Measurements from ENCODE around the gene CABYR.

CABYR gene

DNA sequence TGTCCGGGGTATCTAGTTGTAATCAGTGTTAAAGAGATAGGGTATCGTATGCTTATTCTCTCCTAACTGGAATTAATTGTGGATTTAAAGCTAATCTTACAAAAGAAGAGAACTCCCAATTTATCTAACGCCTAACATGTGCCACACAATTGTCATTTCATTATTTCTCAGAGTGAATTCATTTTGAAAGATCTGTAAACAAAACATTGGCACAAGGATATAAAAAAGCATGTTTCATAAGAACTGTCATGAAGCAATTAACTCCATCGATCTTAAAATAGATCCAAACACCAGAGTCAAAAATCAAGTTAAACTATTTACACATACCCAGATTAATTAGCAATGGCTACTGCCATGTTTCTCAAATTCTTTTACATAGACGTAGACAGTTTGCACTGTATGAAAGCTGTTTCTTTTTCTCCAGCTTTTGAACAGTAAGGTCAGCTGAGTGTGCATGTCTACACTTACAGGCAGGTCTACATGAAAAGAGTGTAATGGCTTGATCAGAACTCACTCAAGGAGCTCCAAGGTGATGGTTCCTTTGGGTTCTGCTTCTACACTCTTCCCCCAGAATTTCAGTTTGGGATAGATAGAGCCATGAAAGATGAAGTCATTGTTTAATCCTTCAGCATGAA is 38.8 kb downstream of the CABYR start:
- no peaks in the 10 kb centered on the region for H3K9me3 ChIP-seq (ENCODE audit: control insufficient read depth, low read length)
- peaks cover 4% of the 10 kb centered on the region for H3K4me1 ChIP-seq (ENCODE audit: control insufficient read depth, insufficient read depth, low read length)
- H3K9ac ChIP-seq (ENCODE audit: low read length) = no peak overlapping the region
- no peak overlapping the region for H3K4me3 ChIP-seq (ENCODE audit: low read length)
- H3K27me3 ChIP-seq (ENCODE audit: control insufficient read depth, insufficient read depth, low read length) = no peaks in the 10 kb centered on the region
- no peaks in the 10 kb centered on the region for H3K36me3 ChIP-seq (ENCODE audit: control insufficient read depth, insufficient read depth, low read length)

DNA sequence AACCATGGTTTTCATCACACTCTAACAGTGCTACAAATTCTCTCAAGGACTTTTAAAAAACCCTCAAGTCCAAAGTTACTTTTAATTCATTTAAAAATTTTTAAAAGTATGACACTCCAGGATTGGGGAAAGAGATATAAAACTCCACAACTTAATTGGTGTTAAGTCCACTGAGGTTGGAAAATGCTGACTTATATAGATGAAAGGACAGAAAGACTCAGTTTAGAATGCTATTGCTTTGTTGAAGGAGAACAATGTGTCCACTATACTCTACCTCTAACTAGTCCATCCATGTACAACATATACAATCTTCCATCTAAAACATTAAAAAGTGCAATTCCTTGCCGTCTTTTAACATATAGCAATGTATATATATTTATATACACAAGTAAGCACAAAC is 41.2 kb downstream of the CABYR start:
- Histone ChIP-seq H3K27me3 (ENCODE audit: control insufficient read depth, insufficient read depth, low read length) (no peaks in the 10 kb centered on the region), H3K4me3 (ENCODE audit: low read length) (no peak overlapping the region), H3K9me3 (ENCODE audit: control insufficient read depth, low read length) (no peaks in the 10 kb centered on the region), H3K36me3 (ENCODE audit: control insufficient read depth, insufficient read depth, low read length) (no peaks in the 10 kb centered on the region), H3K9ac (ENCODE audit: low read length) (no peak overlapping the region), H3K4me1 (ENCODE audit: control insufficient read depth, insufficient read depth, low read length) (no peaks in the 10 kb centered on the region)

DNA sequence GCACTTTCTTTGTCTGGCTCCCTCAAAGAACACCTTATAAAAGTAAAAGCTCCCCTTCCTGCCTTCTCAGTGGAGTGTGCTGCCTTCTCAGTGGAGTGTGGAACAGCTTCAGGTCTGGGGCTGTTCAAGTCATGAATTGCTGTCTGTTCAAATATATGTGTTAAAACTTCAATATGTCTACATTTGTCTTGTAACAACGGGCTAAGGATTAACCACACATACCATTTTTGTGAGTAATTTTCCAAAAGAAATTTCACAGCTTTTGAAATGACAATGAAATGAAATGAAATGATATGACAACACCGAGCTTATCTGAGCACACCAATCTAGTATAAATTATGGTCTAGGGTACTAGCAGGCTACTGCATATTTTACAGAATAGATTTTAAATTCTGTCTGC is 42.9 kb downstream of the CABYR start:
- H3K27me3 ChIP-seq (ENCODE audit: control insufficient read depth, insufficient read depth, low read length) = no peaks in the 10 kb centered on the region
- H3K9me3 ChIP-seq (ENCODE audit: control insufficient read depth, low read length) = no peaks in the 10 kb centered on the region
- H3K4me3 ChIP-seq (ENCODE audit: low read length) = no peak overlapping the region
- no peaks in the 10 kb centered on the region for H3K4me1 ChIP-seq (ENCODE audit: control insufficient read depth, insufficient read depth, low read length)
- no peak overlapping the region for H3K9ac ChIP-seq (ENCODE audit: low read length)
- H3K36me3 ChIP-seq (ENCODE audit: control insufficient read depth, insufficient read depth, low read length) = no peaks in the 10 kb centered on the region

DNA sequence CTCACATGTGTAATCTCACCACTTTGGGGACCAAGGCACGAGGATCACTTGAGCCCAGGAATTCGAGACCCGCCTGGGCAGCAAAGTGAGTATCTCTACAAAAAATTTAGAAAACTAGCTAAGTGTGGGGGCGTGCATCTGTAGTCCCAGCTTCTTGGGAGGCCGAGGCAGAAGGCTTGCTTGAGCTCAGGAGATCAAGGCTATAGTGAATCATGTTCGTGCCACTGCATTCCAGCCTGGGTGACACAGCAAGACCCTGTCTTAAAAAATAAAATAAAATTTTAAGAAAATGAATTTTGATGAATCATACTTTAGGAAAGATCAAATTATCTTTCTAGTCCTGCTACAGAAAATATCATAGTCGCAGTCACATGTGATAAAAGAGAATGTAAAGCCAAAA is 46.9 kb downstream of the CABYR start:
- Histone ChIP-seq H3K4me3 (ENCODE audit: low read length) (no peak overlapping the region), H3K27me3 (ENCODE audit: control insufficient read depth, insufficient read depth, low read length) (no peaks in the 10 kb centered on the region), H3K9ac (ENCODE audit: low read length) (no peak overlapping the region), H3K9me3 (ENCODE audit: control insufficient read depth, low read length) (no peaks in the 10 kb centered on the region), H3K4me1 (ENCODE audit: control insufficient read depth, insufficient read depth, low read length) (no peaks in the 10 kb centered on the region), H3K36me3 (ENCODE audit: control insufficient read depth, insufficient read depth, low read length) (no peaks in the 10 kb centered on the region)

DNA sequence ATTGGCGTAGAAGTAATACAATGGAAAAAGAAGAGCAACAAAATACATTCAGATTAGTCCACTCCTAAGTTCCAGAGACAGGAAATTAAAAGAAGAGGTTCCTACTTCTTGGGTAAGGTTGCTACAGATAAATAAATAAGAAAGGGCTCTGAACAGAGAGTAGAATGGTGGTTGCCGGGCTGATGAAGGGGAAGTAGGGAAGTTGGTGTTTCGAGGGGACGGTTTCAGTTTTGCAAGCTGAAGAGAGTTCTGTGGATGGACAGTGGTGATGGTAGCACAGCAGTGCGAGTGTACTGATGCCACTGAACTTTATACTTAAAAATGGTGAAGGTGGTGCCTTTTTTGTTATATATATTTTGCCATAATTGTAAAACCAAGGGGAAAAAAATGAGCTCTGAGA is 48.2 kb downstream of the CABYR start:
- no peak overlapping the region for H3K4me3 ChIP-seq (ENCODE audit: low read length)
- H3K36me3 ChIP-seq (ENCODE audit: control insufficient read depth, insufficient read depth, low read length) = no peaks in the 10 kb centered on the region

DNA sequence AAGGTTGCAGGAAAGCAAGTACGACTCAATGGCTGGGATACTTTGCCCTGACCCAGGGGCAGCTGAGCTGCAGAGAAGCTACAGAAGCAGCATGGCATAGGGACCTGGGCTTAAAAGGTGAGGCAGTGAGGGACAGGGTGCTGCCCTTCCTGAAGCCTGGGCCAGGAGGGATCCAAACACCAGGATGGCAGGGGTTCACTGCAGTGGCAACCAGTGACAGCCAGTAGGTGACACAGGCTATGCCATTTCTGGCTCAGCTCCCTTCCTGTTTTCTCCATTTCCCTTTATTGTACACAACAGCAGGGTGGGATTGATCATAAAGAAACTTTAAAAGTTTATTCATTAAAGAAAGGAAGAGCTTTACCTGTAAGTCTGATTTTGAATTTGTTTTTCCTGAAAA is 48.8 kb downstream of the CABYR start:
- no peaks in the 10 kb centered on the region for H3K27me3 ChIP-seq (ENCODE audit: control insufficient read depth, insufficient read depth, low read length)
- no peaks in the 10 kb centered on the region for H3K4me1 ChIP-seq (ENCODE audit: control insufficient read depth, insufficient read depth, low read length)
- H3K9me3 ChIP-seq (ENCODE audit: control insufficient read depth, low read length) = no peaks in the 10 kb centered on the region
- no peak overlapping the region for H3K4me3 ChIP-seq (ENCODE audit: low read length)
- H3K36me3 ChIP-seq (ENCODE audit: control insufficient read depth, insufficient read depth, low read length) = no peaks in the 10 kb centered on the region
- H3K9ac ChIP-seq (ENCODE audit: low read length) = no peak overlapping the region

More for the DNA sequence above, 48.2 kb downstream of the CABYR start:
- H3K27me3 ChIP-seq (ENCODE audit: control insufficient read depth, insufficient read depth, low read length) = no peaks in the 10 kb centered on the region
- no peaks in the 10 kb centered on the region for H3K4me1 ChIP-seq (ENCODE audit: control insufficient read depth, insufficient read depth, low read length)
- no peaks in the 10 kb centered on the region for H3K9me3 ChIP-seq (ENCODE audit: control insufficient read depth, low read length)
- no peak overlapping the region for H3K9ac ChIP-seq (ENCODE audit: low read length)

DNA sequence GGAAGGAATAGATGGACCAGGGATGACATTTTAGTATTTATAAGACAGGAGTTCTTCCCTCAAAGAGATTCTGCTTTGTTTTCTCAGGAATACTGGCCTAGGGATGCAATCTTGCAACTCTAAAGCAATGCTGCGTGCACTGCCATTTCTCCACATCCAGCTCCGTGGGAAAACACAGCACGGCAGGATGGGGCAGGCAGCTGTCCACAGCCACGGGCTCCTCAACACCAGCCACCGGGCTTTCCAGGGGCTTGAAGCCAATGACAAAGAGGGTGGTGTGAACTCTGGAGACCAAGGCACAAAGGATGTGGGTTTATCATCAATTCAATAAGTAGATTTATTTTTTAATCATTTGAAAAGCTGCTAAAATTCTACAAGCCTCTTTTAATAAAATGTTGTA is 49.3 kb downstream of the CABYR start:
- no peak overlapping the region for H3K4me3 ChIP-seq (ENCODE audit: low read length)
- H3K27me3 ChIP-seq (ENCODE audit: control insufficient read depth, insufficient read depth, low read length) = no peaks in the 10 kb centered on the region
- H3K36me3 ChIP-seq (ENCODE audit: control insufficient read depth, insufficient read depth, low read length) = no peaks in the 10 kb centered on the region
- H3K9ac ChIP-seq (ENCODE audit: low read length) = no peak overlapping the region
- H3K9me3 ChIP-seq (ENCODE audit: control insufficient read depth, low read length) = no peaks in the 10 kb centered on the region
- H3K4me1 ChIP-seq (ENCODE audit: control insufficient read depth, insufficient read depth, low read length) = no peaks in the 10 kb centered on the region

DNA sequence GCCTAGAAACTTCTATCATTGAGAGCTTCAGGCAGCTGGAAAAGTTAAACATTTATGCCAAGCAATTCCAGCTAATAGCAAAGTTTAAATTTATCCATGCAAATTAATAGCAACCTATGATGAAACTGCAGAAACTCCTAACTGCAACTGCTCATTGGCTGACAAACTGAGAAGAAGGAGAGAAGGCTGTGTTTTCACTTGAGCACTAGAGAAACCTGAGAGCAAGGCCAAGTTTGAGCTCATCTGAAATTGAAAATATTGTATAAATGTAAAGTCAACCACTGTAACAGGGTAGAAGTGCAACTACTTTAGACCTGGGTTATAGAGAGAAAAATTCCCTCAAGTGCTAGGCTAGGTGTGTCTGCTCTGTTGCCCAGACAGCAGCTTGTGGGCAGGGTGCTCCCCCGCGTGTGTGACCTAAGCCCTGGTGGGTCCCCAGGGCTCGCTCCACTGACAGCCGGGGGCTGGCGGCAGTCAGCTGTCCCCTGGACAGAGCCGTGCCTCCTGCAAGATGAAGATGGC is 50.2 kb downstream of the CABYR start:
- Histone ChIP-seq H3K4me3 (ENCODE audit: low read length) (no peak overlapping the region), H3K36me3 (ENCODE audit: control insufficient read depth, insufficient read depth, low read length) (no peaks in the 10 kb centered on the region), H3K9ac (ENCODE audit: low read length) (no peak overlapping the region), H3K4me1 (ENCODE audit: control insufficient read depth, insufficient read depth, low read length) (no peaks in the 10 kb centered on the region), H3K27me3 (ENCODE audit: control insufficient read depth, insufficient read depth, low read length) (no peaks in the 10 kb centered on the region), H3K9me3 (ENCODE audit: control insufficient read depth, low read length) (no peaks in the 10 kb centered on the region)

DNA sequence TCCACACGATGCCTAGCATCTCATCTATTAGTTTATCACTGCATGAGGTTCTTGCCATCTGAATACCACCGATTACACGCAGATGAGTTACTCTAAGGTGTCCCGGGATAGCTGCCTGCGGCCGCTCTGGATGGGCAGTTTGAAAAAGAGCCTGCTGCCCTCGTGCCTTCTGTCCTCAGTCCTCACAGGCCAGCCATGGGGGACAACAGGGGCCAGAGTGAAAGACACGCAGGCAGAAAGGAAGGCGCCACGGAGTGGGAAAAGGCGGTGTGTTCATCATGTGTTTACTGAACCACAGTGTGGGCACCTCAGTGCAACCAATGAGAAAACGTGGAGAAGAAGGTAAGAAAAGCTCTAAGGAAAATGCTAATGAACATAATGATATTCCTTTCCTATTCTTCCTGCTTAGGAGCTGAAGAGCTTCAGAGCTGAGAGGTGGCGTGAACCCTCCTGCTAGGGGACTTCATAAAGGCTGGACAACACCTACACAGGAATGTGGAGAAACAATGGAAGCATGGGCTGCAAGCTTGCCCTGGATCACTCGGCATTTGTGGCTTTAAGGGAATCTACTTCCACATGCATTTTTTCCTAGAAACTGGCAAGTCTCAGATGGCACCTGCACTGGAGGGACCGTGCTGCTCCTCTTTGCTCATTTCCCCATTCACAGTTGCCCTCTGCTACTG is 50.9 kb downstream of the CABYR start:
- no peak overlapping the region for H3K4me3 ChIP-seq (ENCODE audit: low read length)
- no peaks in the 10 kb centered on the region for H3K9me3 ChIP-seq (ENCODE audit: control insufficient read depth, low read length)
- H3K9ac ChIP-seq (ENCODE audit: low read length) = no peak overlapping the region
- no peaks in the 10 kb centered on the region for H3K36me3 ChIP-seq (ENCODE audit: control insufficient read depth, insufficient read depth, low read length)
- H3K4me1 ChIP-seq (ENCODE audit: control insufficient read depth, insufficient read depth, low read length) = no peaks in the 10 kb centered on the region
- H3K27me3 ChIP-seq (ENCODE audit: control insufficient read depth, insufficient read depth, low read length) = no peaks in the 10 kb centered on the region

DNA sequence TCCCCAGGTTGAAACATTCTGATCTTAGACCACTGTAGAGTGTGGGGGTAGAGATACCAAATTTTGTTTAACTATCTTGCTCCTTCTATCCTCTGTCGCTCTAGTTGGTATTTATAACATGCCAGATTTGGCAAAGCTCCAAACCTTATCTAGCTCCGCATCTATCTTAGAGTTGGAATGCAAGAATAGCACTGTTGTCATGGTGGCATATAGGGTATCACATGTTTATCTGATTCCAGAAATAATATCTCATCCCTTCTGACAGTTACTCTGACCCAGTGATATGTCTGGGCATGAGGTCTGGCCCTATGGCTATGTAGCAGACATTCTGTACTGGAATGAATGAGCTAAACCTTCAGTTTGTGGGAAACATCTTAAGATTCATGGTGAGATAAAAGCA is 51.7 kb downstream of the CABYR start:
- no peaks in the 10 kb centered on the region for H3K9me3 ChIP-seq (ENCODE audit: control insufficient read depth, low read length)
- no peak overlapping the region for H3K4me3 ChIP-seq (ENCODE audit: low read length)
- no peak overlapping the region for H3K9ac ChIP-seq (ENCODE audit: low read length)
- H3K36me3 ChIP-seq (ENCODE audit: control insufficient read depth, insufficient read depth, low read length) = no peaks in the 10 kb centered on the region
- no peaks in the 10 kb centered on the region for H3K27me3 ChIP-seq (ENCODE audit: control insufficient read depth, insufficient read depth, low read length)
- no peaks in the 10 kb centered on the region for H3K4me1 ChIP-seq (ENCODE audit: control insufficient read depth, insufficient read depth, low read length)

DNA sequence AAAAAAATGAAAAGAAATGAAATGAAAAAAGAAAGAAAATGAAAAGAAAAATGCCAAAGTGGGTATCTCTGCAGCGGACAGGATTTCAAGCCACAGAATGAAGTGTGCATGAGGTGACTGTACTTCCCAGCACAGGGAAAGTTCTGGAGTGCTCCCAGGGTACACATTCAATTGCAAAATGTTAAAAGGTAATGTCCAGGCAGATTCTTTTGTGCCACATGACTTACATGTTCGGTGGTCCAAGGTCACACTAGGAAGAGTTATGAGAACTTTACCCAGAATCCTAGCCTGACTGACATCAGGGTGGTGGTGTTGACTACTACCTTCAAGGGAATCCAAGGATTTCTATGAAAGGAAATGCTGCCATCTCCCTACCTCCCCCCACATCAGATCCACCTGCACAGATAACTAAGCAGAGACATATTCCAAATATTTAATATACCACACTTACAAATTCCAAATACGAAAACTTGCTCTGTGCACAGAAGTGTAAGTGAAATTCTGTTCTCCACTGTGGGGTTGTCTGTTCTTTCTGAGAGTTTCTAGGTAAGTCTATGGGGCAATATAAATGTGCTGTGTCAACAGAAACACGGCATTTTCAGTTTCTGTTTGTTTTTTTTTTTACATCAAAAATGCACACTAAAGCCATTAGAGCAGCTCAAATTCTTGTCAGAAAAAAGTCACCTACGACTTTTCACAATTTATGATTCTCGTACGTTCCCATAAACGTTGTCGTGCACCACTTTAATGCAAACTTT is 56.6 kb downstream of the CABYR start:
- Histone ChIP-seq H3K9ac (ENCODE audit: low read length) (no peak overlapping the region), H3K4me1 (ENCODE audit: control insufficient read depth, insufficient read depth, low read length) (no peaks in the 10 kb centered on the region), H3K36me3 (ENCODE audit: control insufficient read depth, insufficient read depth, low read length) (no peaks in the 10 kb centered on the region), H3K4me3 (ENCODE audit: low read length) (no peak overlapping the region), H3K27me3 (ENCODE audit: control insufficient read depth, insufficient read depth, low read length) (no peaks in the 10 kb centered on the region), H3K9me3 (ENCODE audit: control insufficient read depth, low read length) (no peaks in the 10 kb centered on the region)

DNA sequence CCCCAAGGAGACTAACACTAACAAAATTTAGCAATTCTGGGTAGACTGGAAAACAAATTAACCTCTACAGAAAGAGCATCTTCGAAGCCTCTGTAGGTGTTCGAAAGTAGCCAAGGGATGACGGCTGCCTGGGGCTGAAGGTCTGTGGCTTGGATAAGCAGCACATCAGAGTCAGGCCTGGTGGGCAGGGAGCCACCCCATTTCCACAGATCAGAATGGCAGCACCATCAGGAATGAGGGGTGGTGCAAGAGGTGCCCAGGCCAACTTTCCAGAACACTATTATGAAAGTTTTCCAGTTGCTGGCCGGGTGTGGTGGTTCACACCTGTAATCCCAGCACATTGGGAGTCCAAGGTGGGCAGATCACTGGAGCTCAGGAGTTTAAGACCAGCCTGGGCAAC is 57.9 kb downstream of the CABYR start:
- Histone ChIP-seq H3K36me3 (ENCODE audit: control insufficient read depth, insufficient read depth, low read length) (no peaks in the 10 kb centered on the region), H3K4me1 (ENCODE audit: control insufficient read depth, insufficient read depth, low read length) (no peaks in the 10 kb centered on the region), H3K9me3 (ENCODE audit: control insufficient read depth, low read length) (no peaks in the 10 kb centered on the region), H3K4me3 (ENCODE audit: low read length) (no peak overlapping the region), H3K9ac (ENCODE audit: low read length) (no peak overlapping the region), H3K27me3 (ENCODE audit: control insufficient read depth, insufficient read depth, low read length) (no peaks in the 10 kb centered on the region)

All from mucosa of stomach (tissue), 1 donor.